Liver (tissue), 9 donors: ENCODE measurements around the gene RASGRP3. TPM values are rescaled to one million over a fixed set of nuclear protein-coding genes. Genes with fewer than 3 reads are reported as not detected.

Source experiments
- DNase-seq: peaks from one replicate; pipeline ENCODE4 v3.0.0-alpha.2; 2017; ENCODE audit warnings: low spot score
- H3K27ac ChIP-seq, 2 donors: one replicate each; pipeline ENCODE4 v1.7.0; 2013; ENCODE audit warnings: inconsistent platforms in 2 of 2, low read length in 2 of 2, control low read depth in 1 of 2, low read depth in 1 of 2, mild to moderate bottlenecking in 1 of 2
- H3K27me3 ChIP-seq, 4 donors: one replicate each; pipeline versions ENCODE4 v1.6.1 to v1.7.0; 2013; ENCODE audit warnings: low read length in 3 of 4, inconsistent platforms in 1 of 4, mild to moderate bottlenecking in 1 of 4, moderate library complexity in 1 of 4; ENCODE audit not compliant: control insufficient read depth in 4 of 4, insufficient read depth in 4 of 4
- H3K36me3 ChIP-seq, 4 donors: one replicate each; pipeline versions ENCODE4 v1.6.1 to v1.7.0; 2013; ENCODE audit warnings: low read length in 3 of 4, mild to moderate bottlenecking in 3 of 4, low read depth in 1 of 4, moderate library complexity in 1 of 4; ENCODE audit not compliant: control insufficient read depth in 4 of 4, insufficient read depth in 3 of 4
- H3K4me1 ChIP-seq, 4 donors: one replicate each; pipeline versions ENCODE4 v1.6.1 to v1.7.0; 2013; ENCODE audit warnings: low read length in 3 of 4, mild to moderate bottlenecking in 3 of 4, moderate library complexity in 1 of 4; ENCODE audit not compliant: control insufficient read depth in 4 of 4, insufficient read depth in 4 of 4
- H3K4me3 ChIP-seq, 3 donors: one replicate each; pipeline versions ENCODE4 v1.6.1 to v1.7.0; 2013; ENCODE audit warnings: low read length in 3 of 3, control low read depth in 1 of 3, low read depth in 1 of 3, mild to moderate bottlenecking in 1 of 3
- H3K9ac ChIP-seq, 2 donors: one replicate each; pipeline ENCODE4 v1.7.0; 2013; ENCODE audit warnings: low read length in 2 of 2, mild to moderate bottlenecking in 2 of 2, moderate library complexity in 2 of 2, control low read depth in 1 of 2, low read depth in 1 of 2
- H3K9me3 ChIP-seq, 4 donors: one replicate each; pipeline versions ENCODE4 v1.6.1 to v1.7.0; 2013; ENCODE audit warnings: low read length in 3 of 4; ENCODE audit not compliant: control insufficient read depth in 4 of 4
- EGR1 ChIP-seq, 2 donors: IDR thresholded peaks; 2 replicates each; pipeline ENCODE4 v1.6.1; 2016 to 2018; ENCODE audit warnings: antibody characterized with exemption in 2 of 2, low read depth in 2 of 2
- FOXA1 ChIP-seq: IDR thresholded peaks from 2 replicates; pipeline ENCODE4 v1.6.1; 2016; ENCODE audit warnings: antibody characterized with exemption
- GABPA ChIP-seq, 2 donors: IDR thresholded peaks in 1 of 2; conservative IDR thresholded peaks in 1 of 2; 2 replicates each; pipeline ENCODE4 v1.6.1; 2016; ENCODE audit warnings: antibody characterized with exemption in 2 of 2, mild to moderate bottlenecking in 1 of 2, moderate library complexity in 1 of 2
- HNF4A ChIP-seq, 2 donors: conservative IDR thresholded peaks; 2 replicates each; pipeline ENCODE4 v1.6.1; 2016; ENCODE audit warnings: antibody characterized with exemption in 2 of 2, mild to moderate bottlenecking in 2 of 2
- HNF4G ChIP-seq: IDR thresholded peaks from 2 replicates; pipeline ENCODE4 v1.6.1; 2016; ENCODE audit warnings: antibody characterized with exemption
- NR2F2 ChIP-seq: IDR thresholded peaks from 2 replicates; pipeline ENCODE4 v1.6.1; 2016; ENCODE audit warnings: antibody characterized with exemption
- RAD21 ChIP-seq, 2 donors: IDR thresholded peaks; 2 replicates each; pipeline ENCODE4 v1.6.1; 2016; ENCODE audit warnings: antibody characterized with exemption in 2 of 2, mild to moderate bottlenecking in 2 of 2
- RXRA ChIP-seq, 2 donors: IDR thresholded peaks; 2 replicates each; pipeline ENCODE4 v1.6.1; 2017 to 2018; ENCODE audit warnings: antibody characterized with exemption in 2 of 2, mild to moderate bottlenecking in 1 of 2
- SP1 ChIP-seq: IDR thresholded peaks from 2 replicates; pipeline ENCODE4 v1.6.1; 2018; ENCODE audit warnings: antibody characterized with exemption, mild to moderate bottlenecking
- TAF1 ChIP-seq: conservative IDR thresholded peaks from 2 replicates; pipeline ENCODE4 v1.6.1; 2016; ENCODE audit warnings: antibody characterized with exemption, mild to moderate bottlenecking
- YY1 ChIP-seq: IDR thresholded peaks from 2 replicates; pipeline ENCODE4 v1.6.1; 2016; ENCODE audit warnings: antibody characterized with exemption, mild to moderate bottlenecking
- WGBS: extraction: QIAGEN DNeasy Blood & Tissue Kit; methylation state at CpG from one replicate; pipeline ENCODE4 v1.1.7; 2013; 5-methylcytosine and 5-hydroxymethylcytosine counted together
- polyA plus RNA-seq, 2 donors: library from polyadenylated mRNA; stranded (reverse) in 1 of 2; unstranded in 1 of 2; fragments of 200-250 nt in 1 of 2; fragments of >200 nt in 1 of 2; fragmentation: Nextera tagmentation in 1 of 2; extraction: Ambion mirVana in 1 of 2; gene quantifications; one replicate each; pipeline versions ENCODE4 v1.2.1 to v1.2.3, GENCODE V29; 2013 to 2015
- total RNA-seq, 2 donors: library from RNA; depleted of rRNA; stranded (reverse); fragments of >200 nt; gene quantifications; one replicate each; pipeline ENCODE4 v1.2.3, GENCODE V29; 2014
- TF ChIP-seq, protein P1 (sequence below): IDR thresholded peaks from 2 replicates; pipeline ENCODE4 v1.6.1; 2016; ENCODE audit warnings: antibody characterized with exemption
- TF ChIP-seq, protein P2 (sequence below): IDR thresholded peaks from 2 replicates; pipeline ENCODE4 v1.6.1; 2016; ENCODE audit warnings: antibody characterized with exemption, mild to moderate bottlenecking
- TF ChIP-seq, protein P3 (sequence below): IDR thresholded peaks from 2 replicates; pipeline ENCODE4 v1.6.1; 2016; ENCODE audit warnings: antibody characterized with exemption
- TF ChIP-seq, protein P4 (sequence below): fragments of 150-350 bp; IDR thresholded peaks from 2 replicates; pipeline ENCODE4 v1.5.1; 2017; ENCODE audit warnings: improper control_type of control experiment, low read depth, low read length; ENCODE audit not compliant: missing input control
- donor health status: healthy.
- donor health status: healthy.
- donor health status: healthy.
- donor health status: healthy.
- donor health status: healthy.

Gene RASGRP3
- total and polyA plus RNA-seq, 4 donors = 1.8 to 9.9 (median 7.0) TPM

DNA sequence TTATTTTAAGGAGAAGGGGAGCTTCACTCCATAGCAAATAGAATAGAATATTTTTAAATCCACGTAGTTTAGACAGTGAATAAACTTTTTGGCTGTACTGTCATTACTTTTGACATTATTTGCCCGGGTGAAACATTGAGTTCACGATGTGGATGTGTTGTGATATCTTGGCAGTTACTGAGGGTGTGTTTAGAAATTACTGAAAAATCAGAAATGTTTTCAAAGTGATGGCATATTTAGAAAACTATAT lies 123.4 kb downstream of the RASGRP3 start:
- WGBS = 21% methylated on average over 3 of the region's 3 CpGs
- no peak for DNase-seq
- TF ChIP-seq RAD21 (IDR thresholded peaks at IDR 0.05) = no peak
- no peak for TF ChIP-seq RXRA (IDR thresholded peaks at IDR 0.05)
- TF ChIP-seq, protein P1, sequence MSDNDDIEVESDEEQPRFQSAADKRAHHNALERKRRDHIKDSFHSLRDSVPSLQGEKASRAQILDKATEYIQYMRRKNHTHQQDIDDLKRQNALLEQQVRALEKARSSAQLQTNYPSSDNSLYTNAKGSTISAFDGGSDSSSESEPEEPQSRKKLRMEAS = no peak
- TF ChIP-seq HNF4A (conservative IDR thresholded peaks at IDR 0.05) = no peak
- TF ChIP-seq FOXA1 = no peak
- TF ChIP-seq, protein P2, sequence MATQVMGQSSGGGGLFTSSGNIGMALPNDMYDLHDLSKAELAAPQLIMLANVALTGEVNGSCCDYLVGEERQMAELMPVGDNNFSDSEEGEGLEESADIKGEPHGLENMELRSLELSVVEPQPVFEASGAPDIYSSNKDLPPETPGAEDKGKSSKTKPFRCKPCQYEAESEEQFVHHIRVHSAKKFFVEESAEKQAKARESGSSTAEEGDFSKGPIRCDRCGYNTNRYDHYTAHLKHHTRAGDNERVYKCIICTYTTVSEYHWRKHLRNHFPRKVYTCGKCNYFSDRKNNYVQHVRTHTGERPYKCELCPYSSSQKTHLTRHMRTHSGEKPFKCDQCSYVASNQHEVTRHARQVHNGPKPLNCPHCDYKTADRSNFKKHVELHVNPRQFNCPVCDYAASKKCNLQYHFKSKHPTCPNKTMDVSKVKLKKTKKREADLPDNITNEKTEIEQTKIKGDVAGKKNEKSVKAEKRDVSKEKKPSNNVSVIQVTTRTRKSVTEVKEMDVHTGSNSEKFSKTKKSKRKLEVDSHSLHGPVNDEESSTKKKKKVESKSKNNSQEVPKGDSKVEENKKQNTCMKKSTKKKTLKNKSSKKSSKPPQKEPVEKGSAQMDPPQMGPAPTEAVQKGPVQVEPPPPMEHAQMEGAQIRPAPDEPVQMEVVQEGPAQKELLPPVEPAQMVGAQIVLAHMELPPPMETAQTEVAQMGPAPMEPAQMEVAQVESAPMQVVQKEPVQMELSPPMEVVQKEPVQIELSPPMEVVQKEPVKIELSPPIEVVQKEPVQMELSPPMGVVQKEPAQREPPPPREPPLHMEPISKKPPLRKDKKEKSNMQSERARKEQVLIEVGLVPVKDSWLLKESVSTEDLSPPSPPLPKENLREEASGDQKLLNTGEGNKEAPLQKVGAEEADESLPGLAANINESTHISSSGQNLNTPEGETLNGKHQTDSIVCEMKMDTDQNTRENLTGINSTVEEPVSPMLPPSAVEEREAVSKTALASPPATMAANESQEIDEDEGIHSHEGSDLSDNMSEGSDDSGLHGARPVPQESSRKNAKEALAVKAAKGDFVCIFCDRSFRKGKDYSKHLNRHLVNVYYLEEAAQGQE = no peak
- no peak for TF ChIP-seq NR2F2
- no peak for TF ChIP-seq YY1
- Histone ChIP-seq H3K27ac (peak overlapping the region in 1 of 2 donors; percentile 86), H3K9me3 (no peaks in the 10 kb centered on the region), H3K4me1 (peaks cover 0 to 18% (median 8%) of the 10 kb centered on the region in 4 donors), H3K36me3 (peaks cover 0 to 5% (median under 1%) of the 10 kb centered on the region in 4 donors), H3K4me3 (peak overlapping the region; percentile 83 to 96 (median 94)), H3K9ac (peak overlapping the region; percentile 21 to 42), H3K27me3 (no peaks in the 10 kb centered on the region)

DNA sequence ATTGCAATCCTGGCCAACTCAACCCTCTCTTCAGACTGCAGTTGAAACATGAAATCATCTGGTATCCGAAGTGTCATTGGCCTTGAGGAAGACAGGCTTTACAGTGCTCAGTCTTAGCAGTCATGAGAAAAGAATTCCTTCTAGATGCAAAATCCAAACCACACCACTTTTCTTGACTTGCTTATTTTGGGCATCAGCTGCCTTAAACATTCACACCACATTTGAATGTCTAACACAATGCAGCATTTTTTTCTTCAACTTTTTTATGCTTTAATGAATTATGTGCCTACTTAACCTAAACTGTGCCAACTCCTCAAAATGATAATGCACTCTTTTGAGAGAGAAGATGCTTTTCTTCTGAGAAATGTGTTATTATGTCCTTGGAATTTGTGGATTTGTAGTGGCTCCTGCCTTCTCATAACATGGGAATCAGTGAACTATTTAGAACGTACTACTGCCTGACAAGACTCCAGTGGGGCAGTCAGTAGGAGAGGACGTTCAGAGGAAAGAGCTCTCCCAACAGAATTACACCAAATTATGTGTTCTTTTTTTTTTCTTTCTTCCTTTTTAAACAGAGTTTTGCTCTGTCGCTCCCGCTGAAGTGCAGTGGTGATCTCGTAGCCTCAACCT lies 125.9 kb downstream of the RASGRP3 start:
- Histone ChIP-seq H3K9ac (no peak overlapping the region), H3K36me3 (no peaks in the 10 kb centered on the region), H3K27me3 (no peaks in the 10 kb centered on the region), H3K9me3 (no peaks in the 10 kb centered on the region), H3K4me3 (no peak overlapping the region), H3K4me1 (peaks cover 0 to 16% (median 8%) of the 10 kb centered on the region in 4 donors), H3K27ac (no peak overlapping the region)
- WGBS = 86% methylated on average over 6 of the region's 6 CpGs
- TF ChIP-seq EGR1 (IDR thresholded peaks at IDR 0.05; ENCODE audit: low read depth in 2 of 2) = no peak
- no peak for TF ChIP-seq FOXA1
- TF ChIP-seq, protein P2 = no peak
- TF ChIP-seq, protein P3, sequence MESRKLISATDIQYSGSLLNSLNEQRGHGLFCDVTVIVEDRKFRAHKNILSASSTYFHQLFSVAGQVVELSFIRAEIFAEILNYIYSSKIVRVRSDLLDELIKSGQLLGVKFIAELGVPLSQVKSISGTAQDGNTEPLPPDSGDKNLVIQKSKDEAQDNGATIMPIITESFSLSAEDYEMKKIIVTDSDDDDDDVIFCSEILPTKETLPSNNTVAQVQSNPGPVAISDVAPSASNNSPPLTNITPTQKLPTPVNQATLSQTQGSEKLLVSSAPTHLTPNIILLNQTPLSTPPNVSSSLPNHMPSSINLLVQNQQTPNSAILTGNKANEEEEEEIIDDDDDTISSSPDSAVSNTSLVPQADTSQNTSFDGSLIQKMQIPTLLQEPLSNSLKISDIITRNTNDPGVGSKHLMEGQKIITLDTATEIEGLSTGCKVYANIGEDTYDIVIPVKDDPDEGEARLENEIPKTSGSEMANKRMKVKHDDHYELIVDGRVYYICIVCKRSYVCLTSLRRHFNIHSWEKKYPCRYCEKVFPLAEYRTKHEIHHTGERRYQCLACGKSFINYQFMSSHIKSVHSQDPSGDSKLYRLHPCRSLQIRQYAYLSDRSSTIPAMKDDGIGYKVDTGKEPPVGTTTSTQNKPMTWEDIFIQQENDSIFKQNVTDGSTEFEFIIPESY = no peak
- TF ChIP-seq RAD21 (IDR thresholded peaks at IDR 0.05) = no peak
- TF ChIP-seq HNF4A (conservative IDR thresholded peaks at IDR 0.05) = no peak
- no peak for TF ChIP-seq HNF4G
- TF ChIP-seq YY1 = no peak
- no peak for TF ChIP-seq SP1
- TF ChIP-seq GABPA (IDR thresholded peaks at IDR 0.05 in 1 of 2, conservative IDR thresholded peaks at IDR 0.05 in 1 of 2) = no peak
- TF ChIP-seq, protein P4, sequence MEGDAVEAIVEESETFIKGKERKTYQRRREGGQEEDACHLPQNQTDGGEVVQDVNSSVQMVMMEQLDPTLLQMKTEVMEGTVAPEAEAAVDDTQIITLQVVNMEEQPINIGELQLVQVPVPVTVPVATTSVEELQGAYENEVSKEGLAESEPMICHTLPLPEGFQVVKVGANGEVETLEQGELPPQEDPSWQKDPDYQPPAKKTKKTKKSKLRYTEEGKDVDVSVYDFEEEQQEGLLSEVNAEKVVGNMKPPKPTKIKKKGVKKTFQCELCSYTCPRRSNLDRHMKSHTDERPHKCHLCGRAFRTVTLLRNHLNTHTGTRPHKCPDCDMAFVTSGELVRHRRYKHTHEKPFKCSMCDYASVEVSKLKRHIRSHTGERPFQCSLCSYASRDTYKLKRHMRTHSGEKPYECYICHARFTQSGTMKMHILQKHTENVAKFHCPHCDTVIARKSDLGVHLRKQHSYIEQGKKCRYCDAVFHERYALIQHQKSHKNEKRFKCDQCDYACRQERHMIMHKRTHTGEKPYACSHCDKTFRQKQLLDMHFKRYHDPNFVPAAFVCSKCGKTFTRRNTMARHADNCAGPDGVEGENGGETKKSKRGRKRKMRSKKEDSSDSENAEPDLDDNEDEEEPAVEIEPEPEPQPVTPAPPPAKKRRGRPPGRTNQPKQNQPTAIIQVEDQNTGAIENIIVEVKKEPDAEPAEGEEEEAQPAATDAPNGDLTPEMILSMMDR = no peak
- no peak for TF ChIP-seq RXRA (IDR thresholded peaks at IDR 0.05)
- TF ChIP-seq TAF1 = no peak
- DNase-seq = no peak
